ENCODE results near the gene ARHGEF28.
A peak's percentile ranks its signal among the peaks of the same experiment; 100 is the strongest.

Gene ARHGEF28

GRCh38 chr5:73726071-73726470 lies 100.1 kb downstream of the ARHGEF28 start:
- in situ Hi-C loops (cut with MboI; ENCODE audit: low pct_unique_long_range_greater_than_20kb, low sequenced_read_pairs): no loop called here
- no peak for DNase-seq

GRCh38 chr5:73726606-73727231 lies 100.7 kb downstream of the ARHGEF28 start:
- no peak for DNase-seq
- in situ Hi-C loops (cut with MboI; ENCODE audit: low pct_unique_long_range_greater_than_20kb, low sequenced_read_pairs): no loop called here

DNA sequence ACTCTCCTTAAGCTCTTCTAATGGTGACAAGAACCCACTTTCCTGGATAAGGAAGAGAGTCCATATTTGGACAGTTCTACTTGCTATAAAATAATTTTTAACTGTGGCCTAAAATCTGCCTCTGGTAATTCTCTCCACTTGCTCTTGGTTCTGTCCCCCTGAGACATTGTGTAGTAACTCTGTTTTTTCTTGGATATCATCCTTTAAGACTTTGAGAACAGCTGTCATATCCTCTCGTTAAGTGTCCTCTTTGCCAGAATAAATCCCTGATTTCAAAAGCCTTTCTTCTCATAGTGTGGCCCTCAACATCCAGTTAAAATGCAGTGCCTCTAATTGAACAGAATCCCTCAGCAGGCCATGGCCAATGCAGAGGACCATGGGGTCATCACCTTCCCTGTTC lies 101.5 kb downstream of the ARHGEF28 start:
- in situ Hi-C loops (cut with MboI; ENCODE audit: low pct_unique_long_range_greater_than_20kb, low sequenced_read_pairs): no loop called here
- DNase-seq: no peak

DNA sequence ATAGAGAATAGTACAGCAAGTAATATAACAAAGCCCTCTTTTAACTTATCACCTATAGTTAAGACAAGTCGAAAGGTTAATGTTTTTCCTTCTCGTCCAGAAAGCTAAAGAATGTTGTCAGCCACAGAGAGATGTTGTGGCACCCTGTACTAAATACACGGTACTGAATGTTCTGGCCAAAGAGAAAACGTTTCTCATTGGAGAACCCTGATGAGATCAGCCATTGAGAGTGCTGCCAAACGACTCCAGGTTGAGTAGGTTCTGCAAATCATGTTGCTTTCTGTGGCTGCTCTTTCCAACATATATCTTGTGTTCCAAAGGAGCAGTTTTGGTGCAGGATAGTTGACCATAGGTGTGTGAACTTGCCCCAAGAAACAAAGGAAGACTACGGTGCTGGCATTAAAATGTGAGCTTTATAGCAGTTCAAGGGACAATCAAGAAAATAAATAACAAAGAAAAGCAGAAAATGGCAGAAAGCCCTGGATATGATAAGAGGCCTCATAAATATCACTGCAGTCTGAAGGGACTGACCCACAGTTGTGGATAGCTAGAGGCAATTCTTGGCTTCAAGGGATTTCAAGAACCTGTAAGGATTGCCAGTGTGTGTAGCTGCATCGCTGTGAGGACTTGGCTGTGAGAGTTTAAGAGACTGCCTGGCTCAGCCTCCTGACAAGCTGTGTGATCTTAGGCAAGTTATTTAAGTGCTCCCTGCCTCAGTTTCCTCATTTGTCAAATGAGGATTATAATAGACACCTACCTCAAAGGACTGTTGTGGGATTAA lies 102.7 kb downstream of the ARHGEF28 start:
- no peak for DNase-seq
- in situ Hi-C loops (cut with MboI; ENCODE audit: low pct_unique_long_range_greater_than_20kb, low sequenced_read_pairs): no loop called here

DNA sequence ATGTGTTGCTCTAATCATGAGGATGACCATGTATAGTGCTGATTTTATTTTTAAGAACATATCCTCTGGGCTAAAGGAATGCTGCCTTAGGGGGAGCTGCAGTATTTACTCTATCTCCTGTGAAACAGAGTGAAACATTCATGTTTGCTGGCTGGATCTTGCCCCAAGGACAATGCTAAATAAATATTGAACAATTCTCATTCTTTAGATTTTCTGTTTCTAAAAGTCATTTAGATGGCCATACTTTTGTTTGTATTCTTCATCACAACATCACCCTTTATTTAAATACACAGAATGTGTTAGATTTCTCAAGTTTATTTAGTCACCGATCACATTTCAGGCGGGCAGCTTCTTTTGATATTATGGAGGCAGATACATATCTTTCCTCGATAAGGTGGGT lies 103.3 kb downstream of the ARHGEF28 start:
- no peak for DNase-seq
- in situ Hi-C loops (cut with MboI; ENCODE audit: low pct_unique_long_range_greater_than_20kb, low sequenced_read_pairs): no loop called here

DNA sequence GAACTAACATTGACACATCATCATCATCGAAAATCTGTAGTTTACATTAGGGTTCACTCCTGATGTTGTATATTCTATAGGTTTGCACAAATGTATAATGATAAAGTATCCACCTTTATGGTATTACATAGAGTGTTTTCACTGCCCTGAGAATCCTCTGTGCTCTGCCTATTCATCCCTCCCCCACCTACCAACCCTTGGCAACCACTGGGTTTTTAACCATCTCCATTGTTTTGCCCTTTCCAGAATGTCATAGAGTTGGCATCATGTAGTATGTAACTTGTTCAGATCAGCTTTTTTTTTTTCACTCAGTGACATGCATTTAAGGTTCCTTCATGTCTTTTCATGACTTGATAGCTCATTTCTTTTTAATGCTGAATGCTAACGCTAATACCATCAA lies 106.0 kb downstream of the ARHGEF28 start:
- in situ Hi-C loops (cut with MboI; ENCODE audit: low pct_unique_long_range_greater_than_20kb, low sequenced_read_pairs): no loop called here
- DNase-seq: no peak

DNA sequence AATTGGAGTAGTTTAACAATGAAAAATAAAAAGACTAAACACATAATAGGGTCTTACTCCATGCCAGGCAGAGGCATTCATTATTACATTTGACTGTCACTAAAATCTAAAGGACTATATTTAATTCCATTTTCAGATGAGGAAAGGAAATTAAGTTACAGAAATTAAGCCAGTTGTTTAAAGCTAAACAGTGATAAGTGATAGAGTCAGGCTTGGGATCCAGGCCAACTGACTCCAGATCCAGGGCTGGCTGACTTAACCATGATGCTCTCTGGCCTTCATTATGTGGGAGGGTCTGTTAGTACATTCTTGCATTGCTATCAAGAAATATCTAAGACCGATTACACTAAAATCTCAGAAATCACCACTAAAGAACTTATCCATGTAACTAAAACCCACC lies 107.2 kb downstream of the ARHGEF28 start:
- in situ Hi-C loops (cut with MboI; ENCODE audit: low pct_unique_long_range_greater_than_20kb, low sequenced_read_pairs): no loop called here
- no peak for DNase-seq

DNA sequence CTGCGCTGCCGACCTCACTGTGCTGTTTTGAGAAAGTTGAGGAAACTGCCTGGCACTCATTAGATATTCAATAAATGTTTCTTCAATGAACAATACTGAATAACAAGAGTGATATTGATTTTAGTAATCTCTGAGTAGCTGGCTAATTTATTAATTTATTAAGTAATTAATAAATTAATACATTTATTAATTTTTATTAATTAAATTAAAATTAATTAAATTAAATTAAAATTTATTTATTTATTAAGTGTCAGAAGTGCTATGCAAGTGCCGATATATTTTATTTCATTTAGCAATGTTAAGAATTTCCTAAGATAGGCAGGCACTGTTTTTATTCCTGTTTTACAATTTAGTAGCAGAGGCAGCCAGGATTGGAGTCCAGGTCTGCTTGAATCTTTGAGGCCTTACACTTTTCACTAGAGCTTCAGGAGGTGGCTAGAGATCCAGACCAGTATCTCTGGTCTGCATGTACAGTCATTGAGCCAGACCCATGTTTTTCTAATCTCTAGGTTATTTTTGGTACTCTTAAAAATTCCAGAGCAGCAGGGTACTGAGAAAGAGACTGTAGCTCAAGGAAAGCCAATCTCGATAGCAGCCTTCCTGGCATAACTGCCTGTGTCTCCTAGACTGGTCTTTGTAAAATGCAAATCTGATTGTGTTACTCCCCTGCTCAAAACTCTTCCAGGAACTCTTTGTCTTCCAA lies 109.2 kb downstream of the ARHGEF28 start:
- in situ Hi-C loops (cut with MboI; ENCODE audit: low pct_unique_long_range_greater_than_20kb, low sequenced_read_pairs): no loop called here
- no peak for DNase-seq

GRCh38 chr5:73739650-73740049 lies 113.7 kb downstream of the ARHGEF28 start:
- in situ Hi-C loops (cut with MboI; ENCODE audit: low pct_unique_long_range_greater_than_20kb, low sequenced_read_pairs): no loop called here
- no peak for DNase-seq

DNA sequence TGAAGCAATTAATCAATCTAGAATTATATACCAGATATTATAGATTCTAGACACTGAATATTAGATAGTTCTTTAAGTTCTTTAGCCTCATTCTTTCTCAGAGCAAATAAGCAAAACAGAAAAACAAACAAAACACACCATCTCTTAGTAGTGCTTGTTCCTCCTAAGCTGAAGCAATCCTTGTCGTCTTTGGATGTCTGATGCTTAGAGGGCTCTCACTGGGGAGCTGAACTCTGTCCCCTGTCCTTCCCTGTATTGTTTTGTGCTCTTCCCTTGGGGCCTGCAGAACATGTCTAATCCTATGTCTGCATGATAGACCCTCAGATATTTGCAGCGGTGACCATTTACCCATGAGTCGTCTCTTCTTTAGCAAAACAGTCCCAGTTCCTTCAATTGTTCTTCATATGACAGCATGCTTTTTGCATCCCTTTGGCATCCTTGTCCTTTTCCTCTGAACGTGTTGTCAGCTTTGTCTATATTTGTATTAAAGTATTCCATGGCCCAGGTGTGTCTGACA lies 114.3 kb downstream of the ARHGEF28 start:
- DNase-seq: no peak
- in situ Hi-C loops (cut with MboI; ENCODE audit: low pct_unique_long_range_greater_than_20kb, low sequenced_read_pairs): no loop called here

GRCh38 chr5:73743161-73743560 lies 117.2 kb downstream of the ARHGEF28 start:
- in situ Hi-C loops (cut with MboI; ENCODE audit: low pct_unique_long_range_greater_than_20kb, low sequenced_read_pairs): no loop called here
- no peak for DNase-seq

GRCh38 chr5:73745836-73746235 lies 119.8 kb downstream of the ARHGEF28 start:
- no peak for DNase-seq
- in situ Hi-C loops (cut with MboI; ENCODE audit: low pct_unique_long_range_greater_than_20kb, low sequenced_read_pairs): no loop called here

GRCh38 chr5:73746608-73747007 lies 120.6 kb downstream of the ARHGEF28 start:
- DNase-seq: no peak
- in situ Hi-C loops (cut with MboI; ENCODE audit: low pct_unique_long_range_greater_than_20kb, low sequenced_read_pairs): no loop called here

GRCh38 chr5:73747696-73748380 lies 121.8 kb downstream of the ARHGEF28 start:
- no peak for DNase-seq
- in situ Hi-C loops (cut with MboI; ENCODE audit: low pct_unique_long_range_greater_than_20kb, low sequenced_read_pairs): no loop called here

DNA sequence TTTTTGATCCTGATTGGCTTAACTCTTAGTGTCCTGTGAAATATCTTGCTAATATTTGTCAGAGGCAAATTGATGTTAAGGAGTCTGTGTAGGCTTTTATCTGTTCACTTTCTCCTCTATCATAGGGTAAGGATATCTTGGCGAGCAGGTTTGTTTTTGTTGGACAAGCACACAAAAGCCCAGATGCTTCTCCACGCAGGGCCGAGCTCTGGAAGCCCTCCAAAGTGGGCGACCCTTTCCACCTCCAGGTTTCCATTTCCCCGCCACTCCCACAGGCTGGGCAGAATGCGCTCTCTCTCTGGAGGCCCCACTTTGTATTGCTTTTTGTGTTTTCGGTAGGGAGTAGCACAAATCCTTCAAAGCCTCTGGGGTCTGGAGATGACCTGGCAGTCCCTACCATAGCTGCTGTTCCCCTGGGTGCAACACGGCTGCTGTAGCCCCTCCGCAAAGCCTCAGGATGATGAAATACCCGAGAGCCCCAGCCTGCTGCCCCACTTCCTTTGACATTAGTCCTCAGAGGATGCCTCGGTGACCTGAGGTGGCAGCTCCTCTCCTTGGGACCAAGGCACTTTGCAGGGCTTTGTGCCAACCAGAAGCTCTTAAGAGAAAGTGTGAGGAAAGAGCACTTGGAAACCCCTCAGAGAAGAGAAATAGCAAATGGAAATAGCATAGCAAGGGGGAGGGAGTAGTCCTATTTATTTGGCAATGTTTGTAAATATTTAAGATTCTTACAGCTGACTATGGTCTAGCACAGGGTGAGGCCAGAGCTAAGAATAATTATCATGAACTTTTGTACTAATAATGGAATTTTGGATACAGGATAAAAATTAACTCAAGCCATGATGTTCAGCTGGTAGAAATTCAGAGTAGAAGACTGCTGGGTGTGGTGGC lies 122.8 kb downstream of the ARHGEF28 start:
- in situ Hi-C loops (cut with MboI; ENCODE audit: low pct_unique_long_range_greater_than_20kb, low sequenced_read_pairs): no loop called here
- no peak for DNase-seq

DNA sequence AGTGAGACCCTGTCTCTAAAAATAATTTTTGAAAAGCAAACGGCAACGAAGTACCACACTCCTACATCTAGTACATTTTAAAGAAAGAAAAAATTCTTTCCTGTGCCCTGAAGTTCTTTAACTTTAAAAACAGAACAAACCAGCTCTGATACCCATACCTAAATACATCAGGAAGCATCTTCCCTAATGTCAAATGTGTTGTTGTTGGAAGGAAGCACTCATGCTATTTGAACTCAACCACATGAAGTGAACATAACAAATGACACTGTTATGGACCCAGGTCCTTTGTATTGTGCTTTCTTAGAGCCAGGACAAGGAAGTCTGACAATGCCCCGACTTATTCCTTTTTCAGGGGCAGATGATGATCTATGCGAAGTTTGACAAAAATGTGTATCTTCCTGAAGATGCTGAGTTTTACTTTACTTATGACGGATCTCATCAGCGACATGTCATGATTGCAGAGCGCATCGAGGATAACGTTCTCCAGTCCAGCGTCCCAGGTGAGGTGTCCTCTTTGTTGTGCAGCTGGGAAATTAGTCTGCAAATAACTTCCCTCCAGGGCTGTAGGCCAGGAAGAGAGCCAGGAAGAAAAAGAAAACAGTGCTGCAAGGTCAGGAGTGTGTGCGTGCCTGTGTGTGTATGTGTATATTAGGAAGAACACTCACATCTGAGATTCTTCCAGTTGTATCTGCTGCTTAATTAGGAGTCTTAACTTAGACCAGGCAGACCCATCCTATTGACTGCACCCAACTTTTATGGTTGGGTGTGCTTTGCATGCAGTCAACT lies 123.7 kb downstream of the ARHGEF28 start:
- in situ Hi-C loops (cut with MboI; ENCODE audit: low pct_unique_long_range_greater_than_20kb, low sequenced_read_pairs): no loop called here

DNA sequence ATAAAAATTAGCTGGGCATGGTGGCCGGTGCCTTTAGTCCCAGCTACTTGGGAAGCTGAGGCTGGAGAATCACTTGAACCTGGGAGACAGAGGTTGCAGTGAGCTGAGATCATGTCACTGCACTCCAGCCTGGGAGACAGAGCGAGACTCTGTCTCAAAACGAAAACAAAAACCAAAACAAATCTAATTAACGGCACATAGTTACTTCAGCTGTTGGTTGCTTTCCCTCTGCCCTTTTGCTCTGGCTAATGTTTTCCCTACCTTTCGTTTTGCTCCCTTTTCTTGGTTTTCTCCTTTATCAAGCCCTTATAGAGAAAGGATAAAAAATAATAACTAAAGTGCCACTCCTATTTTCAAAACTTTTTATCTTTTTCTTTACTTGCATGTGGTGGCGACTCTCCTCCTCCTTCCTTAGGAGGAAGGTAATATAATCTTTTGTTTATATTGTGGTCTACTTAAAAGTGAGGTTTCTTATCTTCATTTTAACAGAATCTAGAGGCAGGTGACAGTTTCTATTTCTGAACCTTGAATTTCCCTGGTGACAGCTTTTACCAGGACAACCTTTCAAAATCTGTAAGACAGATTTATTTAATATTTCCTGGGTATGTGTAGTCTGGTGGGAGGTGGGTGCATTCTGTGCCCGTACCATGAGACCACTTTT lies 125.4 kb downstream of the ARHGEF28 start:
- in situ Hi-C loops (cut with MboI; ENCODE audit: low pct_unique_long_range_greater_than_20kb, low sequenced_read_pairs): no loop called here
- peak; percentile 10 for DNase-seq

More for the DNA sequence above, 123.7 kb downstream of the ARHGEF28 start:
- no peak for DNase-seq

All from KBM-7 (cell line).